Measurements from ENCODE around the gene ZNF77. TPM values are rescaled to one million over a fixed set of nuclear protein-coding genes. Genes with fewer than 3 reads are reported as not detected.
"Not testable (repeated sequence)": the region's sequence is repeated elsewhere in the genome, so short reads cannot be mapped to it uniquely, and the experiment has no call there.

ZNF77 gene
- total RNA-seq, 2 donors from 2014 or later, result 2.4 to 4.0 TPM

- DNase-seq (ENCODE audit: low spot score), result no peak
- intact Hi-C loops (cut with DNase I), result loop anchor here in 1 of 2 donors (5.0 kb wide), 1 partner anchor 61 kb away; no protein-coding TSS in a partner anchor
Measured at GRCh38 chr19:2976609-2977000, 31.8 kb upstream of the ZNF77 start.

- peak; percentile 86 for DNase-seq (ENCODE audit: low spot score)
- intact Hi-C loops (cut with DNase I), result loop anchor here in 1 of 2 donors (5.0 kb wide), 1 partner anchor 63 kb away; no protein-coding TSS in a partner anchor
Measured at GRCh38 chr19:2974342-2975041, 29.7 kb upstream of the ZNF77 start.

- intact Hi-C loops (cut with DNase I), result no loop called here
- DNase-seq (ENCODE audit: low spot score), result peak; percentile 94
Measured at GRCh38 chr19:2973229-2973628, 28.5 kb upstream of the ZNF77 start.

- DNase-seq (ENCODE audit: low spot score), result no peak
- intact Hi-C loops (cut with DNase I), result no loop called here
Measured at GRCh38 chr19:2970201-2970835, 25.5 kb upstream of the ZNF77 start.

GRCh38 chr19:2969104-2969504, 24.3 kb upstream of the ZNF77 start:
- intact Hi-C loops (cut with DNase I), result loop anchor here (10.0 kb wide), 1 partner anchor 136 kb away; no protein-coding TSS in a partner anchor
- no peak for DNase-seq (ENCODE audit: low spot score)

- DNase-seq (ENCODE audit: low spot score), result no peak
- intact Hi-C loops (cut with DNase I), result loop anchor here (10.0 kb wide), 1 partner anchor 137 kb away; no protein-coding TSS in a partner anchor
Measured at GRCh38 chr19:2967972-2968371, 23.2 kb upstream of the ZNF77 start.

- intact Hi-C loops (cut with DNase I), result loop anchor here (10.0 kb wide), 1 partner anchor 140 kb away; no protein-coding TSS in a partner anchor
- DNase-seq (ENCODE audit: low spot score), result no peak
Measured at GRCh38 chr19:2964874-2965273, 20.1 kb upstream of the ZNF77 start.

- intact Hi-C loops (cut with DNase I), result loop anchor here (10.0 kb wide), 1 partner anchor 141 kb away; no protein-coding TSS in a partner anchor
- DNase-seq (ENCODE audit: low spot score), result not testable (repeated sequence)
Measured at GRCh38 chr19:2963631-2964030, 18.9 kb upstream of the ZNF77 start.

GRCh38 chr19:2963122-2963521, 18.4 kb upstream of the ZNF77 start:
- DNase-seq (ENCODE audit: low spot score), result no peak
- intact Hi-C loops (cut with DNase I), result loop anchor here (10.0 kb wide), 1 partner anchor 142 kb away; no protein-coding TSS in a partner anchor

GRCh38 chr19:2962018-2962670, 17.4 kb upstream of the ZNF77 start:
- intact Hi-C loops (cut with DNase I), result loop anchor here (10.0 kb wide), 1 partner anchor 143 kb away; no protein-coding TSS in a partner anchor
- no peak for DNase-seq (ENCODE audit: low spot score)

- intact Hi-C loops (cut with DNase I), result loop anchor here (10.0 kb wide), 1 partner anchor 145 kb away; no protein-coding TSS in a partner anchor
Measured at GRCh38 chr19:2960120-2960519, 15.3 kb upstream of the ZNF77 start.

GRCh38 chr19:2957160-2957559, 12.4 kb upstream of the ZNF77 start:
- intact Hi-C loops (cut with DNase I), result no loop called here
- DNase-seq (ENCODE audit: low spot score), result no peak

More at GRCh38 chr19:2960120-2960519, 15.3 kb upstream of the ZNF77 start:
- DNase-seq (ENCODE audit: low spot score), result no peak

- DNase-seq (ENCODE audit: low spot score), result no peak
- intact Hi-C loops (cut with DNase I), result loop anchor here in 1 of 2 donors (5.0 kb wide), 2 partner anchors 174 to 209 kb away; no protein-coding TSS in a partner anchor
Measured at GRCh38 chr19:2952953-2953481, 8.2 kb upstream of the ZNF77 start.

- intact Hi-C loops (cut with DNase I), result loop anchor here in 1 of 2 donors (5.0 kb wide), 2 partner anchors 177 to 212 kb away; no protein-coding TSS in a partner anchor
Measured at GRCh38 chr19:2950286-2951124, 5.7 kb upstream of the ZNF77 start.

GRCh38 chr19:2949939-2950285, 5.1 kb upstream of the ZNF77 start:
- intact Hi-C loops (cut with DNase I), result loop anchor here in 1 of 2 donors (5.0 kb wide), 2 partner anchors 177 to 212 kb away; no protein-coding TSS in a partner anchor
- no peak for DNase-seq (ENCODE audit: low spot score)

More at GRCh38 chr19:2950286-2951124, 5.7 kb upstream of the ZNF77 start:
- peak; percentile 100 for DNase-seq (ENCODE audit: low spot score)

GRCh38 chr19:2945575-2946184, 909 bp upstream of the ZNF77 start:
- intact Hi-C loops (cut with DNase I), result no loop called here

GRCh38 chr19:2944403-2944774, 382 bp downstream of the ZNF77 start:
- DNase-seq (ENCODE audit: low spot score), result no peak
- intact Hi-C loops (cut with DNase I), result loop anchor here in 1 of 2 donors (5.0 kb wide), 1 partner anchor 42 kb away; the partner anchor contains the start of gene ZNF57

More at GRCh38 chr19:2945575-2946184, 909 bp upstream of the ZNF77 start:
- DNase-seq (ENCODE audit: low spot score), result no peak
